ENCODE measurements around the gene HOXA1. TPM values are rescaled to one million over a fixed set of nuclear protein-coding genes. Genes with fewer than 3 reads are reported as not detected.

Gene HOXA1
- total and polyA plus RNA-seq, 9 donors: 0.42 to 1.2 (median 0.91) TPM

Other genes starting within 250 kb of the HOXA1 start
- gene SKAP2, start 231.4 kb downstream of the HOXA1 start, total RNA-seq: 6.9 TPM
- 10 to 100 TPM in 3 of 8 donors, 1 to 10 TPM in 5; 6.3 to 15.1 (median 9.7) TPM for gene SKAP2, start 231.4 kb downstream of the HOXA1 start, polyA plus RNA-seq (ENCODE audit: insufficient read depth in 1 of 8, insufficient read length in 8 of 8, low replicate concordance in 1 of 8)
- 0.71 TPM for gene HOXA2, start 6.7 kb upstream of the HOXA1 start, total RNA-seq
- 1 to 10 TPM in 6 of 8 donors, under 1 TPM in 2; 0.70 to 3.1 (median 1.4) TPM for gene HOXA2, start 6.7 kb upstream of the HOXA1 start, polyA plus RNA-seq (ENCODE audit: insufficient read depth in 1 of 8, insufficient read length in 8 of 8, low replicate concordance in 1 of 8)
- 3.2 TPM for gene HOXA4, start 34.8 kb upstream of the HOXA1 start, total RNA-seq
- gene HOXA4, start 34.8 kb upstream of the HOXA1 start, polyA plus RNA-seq (ENCODE audit: insufficient read depth in 1 of 8, insufficient read length in 8 of 8, low replicate concordance in 1 of 8): 10 to 100 TPM in 7 of 8 donors, 1 to 10 TPM in 1; 10.0 to 26.2 (median 23.0) TPM
- gene HOXA5, start 47.7 kb upstream of the HOXA1 start, total RNA-seq: 9.4 TPM
- gene HOXA5, start 47.7 kb upstream of the HOXA1 start, polyA plus RNA-seq (ENCODE audit: insufficient read depth in 1 of 8, insufficient read length in 8 of 8, low replicate concordance in 1 of 8): 10 to 100 TPM in 4 of 8 donors, 1 to 10 TPM in 4; 7.1 to 16.6 (median 9.7) TPM
- gene HOXA6, start 51.8 kb upstream of the HOXA1 start, total RNA-seq: 5.6 TPM
- 10 to 100 TPM in 1 of 8 donors, 1 to 10 TPM in 7; 4.2 to 10.5 (median 6.2) TPM for gene HOXA6, start 51.8 kb upstream of the HOXA1 start, polyA plus RNA-seq (ENCODE audit: insufficient read depth in 1 of 8, insufficient read length in 8 of 8, low replicate concordance in 1 of 8)
- gene HOXA3, start 56.6 kb upstream of the HOXA1 start, total RNA-seq: 4.7 TPM
- gene HOXA3, start 56.6 kb upstream of the HOXA1 start, polyA plus RNA-seq (ENCODE audit: insufficient read depth in 1 of 8, insufficient read length in 8 of 8, low replicate concordance in 1 of 8): 10 to 100 TPM in 4 of 8 donors, 1 to 10 TPM in 4; 5.1 to 12.5 (median 9.7) TPM
- 3.9 TPM for gene HOXA7, start 60.7 kb upstream of the HOXA1 start, total RNA-seq
- 10 to 100 TPM in 7 of 8 donors, 1 to 10 TPM in 1; 8.4 to 16.3 (median 12.6) TPM for gene HOXA7, start 60.7 kb upstream of the HOXA1 start, polyA plus RNA-seq (ENCODE audit: insufficient read depth in 1 of 8, insufficient read length in 8 of 8, low replicate concordance in 1 of 8)
- gene HOXA9, start 69.5 kb upstream of the HOXA1 start, total RNA-seq: 16.6 TPM
- 10 to 100 TPM; 16.0 to 28.5 (median 22.7) TPM for gene HOXA9, start 69.5 kb upstream of the HOXA1 start, polyA plus RNA-seq (ENCODE audit: insufficient read depth in 1 of 8, insufficient read length in 8 of 8, low replicate concordance in 1 of 8)
- gene HOXA10, start 78.3 kb upstream of the HOXA1 start, total RNA-seq: 21.2 TPM
- gene HOXA10, start 78.3 kb upstream of the HOXA1 start, polyA plus RNA-seq (ENCODE audit: insufficient read depth in 1 of 8, insufficient read length in 8 of 8, low replicate concordance in 1 of 8): 10 to 100 TPM; 27.3 to 36.0 (median 31.2) TPM
- 4.7 TPM for gene HOXA11, start 89.2 kb upstream of the HOXA1 start, total RNA-seq
- 10 to 100 TPM in 1 of 8 donors, 1 to 10 TPM in 7; 2.0 to 12.0 (median 6.5) TPM for gene HOXA11, start 89.2 kb upstream of the HOXA1 start, polyA plus RNA-seq (ENCODE audit: insufficient read depth in 1 of 8, insufficient read length in 8 of 8, low replicate concordance in 1 of 8)
- 0.40 TPM for gene HOXA13, start 104.1 kb upstream of the HOXA1 start, total RNA-seq
- gene HOXA13, start 104.1 kb upstream of the HOXA1 start, polyA plus RNA-seq (ENCODE audit: insufficient read depth in 1 of 8, insufficient read length in 8 of 8, low replicate concordance in 1 of 8): 1 to 10 TPM in 2 of 8 donors, under 1 TPM in 4, not detected in 2; 0.27 to 1.6 (median 0.54) TPM
- not detected for gene EVX1, start 146.8 kb upstream of the HOXA1 start, total RNA-seq
- not detected for gene EVX1, start 146.8 kb upstream of the HOXA1 start, polyA plus RNA-seq (ENCODE audit: insufficient read depth in 1 of 8, insufficient read length in 8 of 8, low replicate concordance in 1 of 8)

Measured in muscle of leg (tissue), 9 donors.